Stomach smooth muscle (tissue), 2 donors: ENCODE data around the gene ZNF148.

Experiments
- H3K27ac ChIP-seq: one replicate; pipeline ENCODE4 v1.7.0; 2013; ENCODE audit warnings: mild to moderate bottlenecking, low read length, inconsistent platforms
- H3K27me3 ChIP-seq, 2 donors: one replicate each; pipeline ENCODE4 v1.7.0; 2013; ENCODE audit warnings: low read length in 2 of 2; ENCODE audit not compliant: insufficient read depth in 2 of 2, control insufficient read depth in 1 of 2
- H3K36me3 ChIP-seq, 2 donors: one replicate each; pipeline ENCODE4 v1.7.0; 2013; ENCODE audit warnings: low read length in 2 of 2; ENCODE audit not compliant: control insufficient read depth in 2 of 2, insufficient read depth in 2 of 2
- H3K4me1 ChIP-seq: one replicate; pipeline ENCODE4 v1.7.0; 2013; ENCODE audit warnings: low read length; ENCODE audit not compliant: control insufficient read depth, insufficient read depth
- H3K4me3 ChIP-seq, 2 donors: one replicate each; pipeline ENCODE4 v1.7.0; 2013; ENCODE audit warnings: low read length in 2 of 2
- H3K9ac ChIP-seq, 2 donors: one replicate each; pipeline ENCODE4 v1.7.0; 2013; ENCODE audit warnings: low read length in 2 of 2, mild to moderate bottlenecking in 1 of 2
- H3K9me3 ChIP-seq, 2 donors: one replicate each; pipeline ENCODE4 v1.7.0; 2013; ENCODE audit warnings: low read length in 2 of 2; ENCODE audit not compliant: control insufficient read depth in 2 of 2
- donor health status: healthy.
- donor health status: Pancreatic carcinoma.

The ZNF148 gene

GRCh38 chr3:125378762-125379161, 3.6 kb upstream of the ZNF148 start:
- Histone ChIP-seq H3K4me1 (peaks cover 6% of the 10 kb centered on the region), H3K36me3 (no peaks in the 10 kb centered on the region), H3K9ac (no peak overlapping the region), H3K27me3 (peaks cover 2 to 6% of the 10 kb centered on the region in 2 donors), H3K9me3 (no peaks in the 10 kb centered on the region), H3K4me3 (no peak overlapping the region), H3K27ac (no peak overlapping the region)

- Histone ChIP-seq H3K4me1 (peaks cover 13% of the 10 kb centered on the region), H3K27me3 (no peaks in the 10 kb centered on the region), H3K4me3 (peak overlapping the region; percentile 87 to 89), H3K9ac (peak overlapping the region; percentile 94 to 95), H3K9me3 (no peaks in the 10 kb centered on the region), H3K36me3 (no peaks in the 10 kb centered on the region), H3K27ac (peak overlapping the region; percentile 75)
Observed at GRCh38 chr3:125375950-125376679, 990 bp upstream of the ZNF148 start.

- Histone ChIP-seq H3K9me3 (no peaks in the 10 kb centered on the region), H3K27me3 (no peaks in the 10 kb centered on the region), H3K36me3 (no peaks in the 10 kb centered on the region), H3K4me3 (peak overlapping the region; percentile 84 to 89), H3K27ac (peak overlapping the region; percentile 75), H3K9ac (peak overlapping the region; percentile 81 to 95), H3K4me1 (peaks cover 13% of the 10 kb centered on the region)
Observed at GRCh38 chr3:125374501-125374995, 577 bp downstream of the ZNF148 start.

- no peaks in the 10 kb centered on the region for H3K9me3 ChIP-seq
- no peaks in the 10 kb centered on the region for H3K27me3 ChIP-seq
- no peaks in the 10 kb centered on the region for H3K4me1 ChIP-seq
- H3K27ac ChIP-seq: no peak overlapping the region
- no peaks in the 10 kb centered on the region for H3K36me3 ChIP-seq
- H3K9ac ChIP-seq: peak overlapping the region in 1 of 2 donors; percentile 13
- H3K4me3 ChIP-seq: peak overlapping the region in 1 of 2 donors; percentile 19
Observed at GRCh38 chr3:125367403-125368230, 7.5 kb downstream of the ZNF148 start.

GRCh38 chr3:125366132-125366531, 9.0 kb downstream of the ZNF148 start:
- no peaks in the 10 kb centered on the region for H3K36me3 ChIP-seq
- no peak overlapping the region for H3K27ac ChIP-seq
- no peaks in the 10 kb centered on the region for H3K27me3 ChIP-seq
- H3K9me3 ChIP-seq: no peaks in the 10 kb centered on the region
- H3K4me3 ChIP-seq: no peak overlapping the region
- H3K4me1 ChIP-seq: no peaks in the 10 kb centered on the region
- no peak overlapping the region for H3K9ac ChIP-seq

- H3K9ac ChIP-seq: no peak overlapping the region
- H3K9me3 ChIP-seq: no peaks in the 10 kb centered on the region
- H3K27ac ChIP-seq: no peak overlapping the region
- no peak overlapping the region for H3K4me3 ChIP-seq
- no peaks in the 10 kb centered on the region for H3K27me3 ChIP-seq
- H3K4me1 ChIP-seq: no peaks in the 10 kb centered on the region
- H3K36me3 ChIP-seq: no peaks in the 10 kb centered on the region
Observed at GRCh38 chr3:125359700-125360099, 15.4 kb downstream of the ZNF148 start.

GRCh38 chr3:125358923-125359322, 16.2 kb downstream of the ZNF148 start:
- Histone ChIP-seq H3K27ac (no peak overlapping the region), H3K4me3 (no peak overlapping the region), H3K9ac (no peak overlapping the region), H3K9me3 (no peaks in the 10 kb centered on the region), H3K27me3 (no peaks in the 10 kb centered on the region), H3K36me3 (no peaks in the 10 kb centered on the region), H3K4me1 (no peaks in the 10 kb centered on the region)

- Histone ChIP-seq H3K27ac (no peak overlapping the region), H3K4me3 (peak overlapping the region; percentile 67 to 79), H3K9ac (peak overlapping the region in 1 of 2 donors; percentile 55)
Observed at GRCh38 chr3:125357837-125358236, 17.3 kb downstream of the ZNF148 start.

GRCh38 chr3:125357032-125357658, 18.0 kb downstream of the ZNF148 start:
- no peaks in the 10 kb centered on the region for H3K9me3 ChIP-seq
- H3K4me3 ChIP-seq: peak overlapping the region; percentile 67 to 79
- no peaks in the 10 kb centered on the region for H3K36me3 ChIP-seq
- peak overlapping the region; percentile 50 for H3K27ac ChIP-seq
- H3K9ac ChIP-seq: peak overlapping the region; percentile 55 to 73
- no peaks in the 10 kb centered on the region for H3K4me1 ChIP-seq
- H3K27me3 ChIP-seq: no peaks in the 10 kb centered on the region

More at GRCh38 chr3:125357837-125358236, 17.3 kb downstream of the ZNF148 start:
- Histone ChIP-seq H3K36me3 (no peaks in the 10 kb centered on the region), H3K9me3 (no peaks in the 10 kb centered on the region), H3K27me3 (no peaks in the 10 kb centered on the region), H3K4me1 (no peaks in the 10 kb centered on the region)

DNA sequence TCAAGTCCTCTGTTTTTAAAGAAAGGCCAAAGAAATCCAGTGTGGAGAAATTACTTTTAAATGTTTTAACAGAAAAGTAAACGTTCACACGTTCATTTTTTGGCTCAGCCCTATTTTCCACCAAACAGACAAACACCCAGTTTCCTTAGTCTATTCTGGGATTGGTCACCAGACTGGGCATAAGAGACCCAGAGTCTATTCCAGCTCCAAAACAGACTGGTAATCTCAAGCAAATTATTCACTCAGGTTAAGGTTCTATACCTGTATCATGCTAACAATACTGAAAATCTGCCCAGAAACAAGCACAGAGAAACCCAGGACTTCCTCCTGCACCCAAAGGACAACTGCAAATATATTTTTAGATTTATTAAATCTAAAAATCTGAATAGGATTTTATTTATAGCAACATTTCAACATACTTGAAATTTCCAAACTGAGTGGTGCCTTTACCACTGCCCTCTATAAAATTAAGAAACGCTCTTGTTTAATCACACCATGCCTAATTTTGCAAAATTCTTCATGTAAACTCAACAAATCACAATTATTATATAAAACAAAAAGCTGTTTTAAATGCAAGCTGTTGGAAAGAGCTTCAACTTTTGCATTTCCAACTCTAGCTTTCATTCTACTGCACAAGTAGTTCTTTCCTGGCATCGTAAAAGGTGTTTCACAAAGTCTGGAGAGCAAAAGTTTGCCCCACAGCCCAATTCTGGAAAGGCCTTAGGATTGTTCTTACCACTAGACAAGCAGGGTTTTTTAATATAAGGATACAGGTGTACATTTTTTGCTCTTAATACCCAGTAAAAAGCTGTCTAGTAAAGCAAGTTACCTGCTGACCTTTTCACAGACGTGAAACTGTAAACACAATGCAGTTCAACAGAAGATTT, 18.7 kb downstream of the ZNF148 start:
- no peaks in the 10 kb centered on the region for H3K4me1 ChIP-seq
- no peaks in the 10 kb centered on the region for H3K9me3 ChIP-seq
- H3K9ac ChIP-seq: peak overlapping the region; percentile 55 to 73
- no peaks in the 10 kb centered on the region for H3K36me3 ChIP-seq
- H3K27me3 ChIP-seq: no peaks in the 10 kb centered on the region
- peak overlapping the region; percentile 67 to 79 for H3K4me3 ChIP-seq
- peak overlapping the region; percentile 50 for H3K27ac ChIP-seq
